ENCODE measurements around the gene CMKLR1.

- TF ChIP-seq, protein P1, sequence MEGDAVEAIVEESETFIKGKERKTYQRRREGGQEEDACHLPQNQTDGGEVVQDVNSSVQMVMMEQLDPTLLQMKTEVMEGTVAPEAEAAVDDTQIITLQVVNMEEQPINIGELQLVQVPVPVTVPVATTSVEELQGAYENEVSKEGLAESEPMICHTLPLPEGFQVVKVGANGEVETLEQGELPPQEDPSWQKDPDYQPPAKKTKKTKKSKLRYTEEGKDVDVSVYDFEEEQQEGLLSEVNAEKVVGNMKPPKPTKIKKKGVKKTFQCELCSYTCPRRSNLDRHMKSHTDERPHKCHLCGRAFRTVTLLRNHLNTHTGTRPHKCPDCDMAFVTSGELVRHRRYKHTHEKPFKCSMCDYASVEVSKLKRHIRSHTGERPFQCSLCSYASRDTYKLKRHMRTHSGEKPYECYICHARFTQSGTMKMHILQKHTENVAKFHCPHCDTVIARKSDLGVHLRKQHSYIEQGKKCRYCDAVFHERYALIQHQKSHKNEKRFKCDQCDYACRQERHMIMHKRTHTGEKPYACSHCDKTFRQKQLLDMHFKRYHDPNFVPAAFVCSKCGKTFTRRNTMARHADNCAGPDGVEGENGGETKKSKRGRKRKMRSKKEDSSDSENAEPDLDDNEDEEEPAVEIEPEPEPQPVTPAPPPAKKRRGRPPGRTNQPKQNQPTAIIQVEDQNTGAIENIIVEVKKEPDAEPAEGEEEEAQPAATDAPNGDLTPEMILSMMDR (IDR thresholded peaks at IDR 0.05) = no peak
- no peak for TF ChIP-seq POLR2A (IDR thresholded peaks at IDR 0.05; ENCODE audit: low read depth)
These were observed 19.5 kb upstream of the CMKLR1 start for GRCh38 chr12:108358580-108358965.
